GM19240 (cell line): ENCODE results near the gene WNT7A.

Experiments
- DNase-seq: peaks from one replicate; pipeline ENCODE4 v3.0.0; 2011; ENCODE audit warnings: low spot score; ENCODE audit not compliant: insufficient read length

WNT7A gene

DNA sequence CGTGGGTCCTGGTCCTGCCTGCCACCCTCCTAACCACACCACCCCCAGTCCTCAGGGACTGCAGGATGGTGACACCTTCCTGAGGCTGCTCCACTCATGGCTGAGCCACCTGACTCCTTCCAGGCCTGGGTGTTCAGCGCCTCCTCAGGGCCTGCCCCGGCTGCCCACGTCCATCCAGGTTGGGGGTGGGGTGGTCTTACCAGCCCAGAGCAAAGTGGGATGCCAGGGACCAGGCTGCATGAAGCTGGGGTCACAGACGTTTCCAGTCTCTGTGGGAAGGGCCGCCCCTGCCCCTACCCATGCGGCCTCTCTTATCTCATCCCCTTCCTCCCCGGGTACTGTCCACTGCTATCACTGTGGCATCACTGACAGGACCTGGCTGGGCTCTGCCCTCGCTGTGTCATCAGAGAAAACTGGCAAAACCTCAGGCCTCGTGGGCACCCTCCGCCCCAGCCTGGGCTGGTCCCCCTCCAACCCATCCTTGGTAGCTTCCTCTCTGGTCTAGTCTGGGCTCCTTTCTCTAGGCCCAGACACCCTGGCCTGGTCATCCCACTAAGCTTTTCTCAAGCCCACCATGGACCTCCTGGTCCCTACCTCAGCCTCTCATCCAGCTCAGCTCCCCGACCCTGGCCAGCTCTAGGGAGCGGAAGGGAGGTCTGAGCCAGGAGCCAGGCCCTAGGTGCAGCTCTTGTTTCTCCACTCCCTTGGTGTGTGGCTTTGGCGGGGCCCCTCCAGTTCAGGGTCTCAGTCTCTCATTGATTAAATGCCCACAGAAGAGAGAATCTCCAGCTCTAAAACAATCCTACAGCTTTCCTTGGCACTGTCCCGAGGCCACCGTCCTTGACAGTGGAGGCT is 32.9 kb downstream of the WNT7A start:
- DNase-seq, result no peak

DNA sequence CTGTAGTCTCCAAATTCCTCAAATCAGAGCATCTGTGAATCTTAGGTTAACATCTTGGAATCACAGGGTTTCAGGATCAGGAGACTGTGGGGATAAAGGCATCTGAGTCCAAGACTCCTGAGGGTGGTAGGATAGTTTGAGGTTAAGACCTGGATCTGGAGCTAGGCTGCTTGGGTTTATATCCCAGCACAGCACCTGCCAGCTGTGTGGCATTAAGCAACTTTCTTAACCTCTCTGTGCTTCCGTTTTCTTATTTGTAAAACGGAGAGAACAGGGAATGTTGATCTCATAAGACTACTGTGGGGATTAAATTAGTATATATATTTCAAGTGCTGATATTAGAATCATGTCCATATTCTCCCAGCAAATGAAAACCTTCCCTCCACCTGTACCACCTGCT is 33.6 kb downstream of the WNT7A start:
- DNase-seq, result no peak

DNA sequence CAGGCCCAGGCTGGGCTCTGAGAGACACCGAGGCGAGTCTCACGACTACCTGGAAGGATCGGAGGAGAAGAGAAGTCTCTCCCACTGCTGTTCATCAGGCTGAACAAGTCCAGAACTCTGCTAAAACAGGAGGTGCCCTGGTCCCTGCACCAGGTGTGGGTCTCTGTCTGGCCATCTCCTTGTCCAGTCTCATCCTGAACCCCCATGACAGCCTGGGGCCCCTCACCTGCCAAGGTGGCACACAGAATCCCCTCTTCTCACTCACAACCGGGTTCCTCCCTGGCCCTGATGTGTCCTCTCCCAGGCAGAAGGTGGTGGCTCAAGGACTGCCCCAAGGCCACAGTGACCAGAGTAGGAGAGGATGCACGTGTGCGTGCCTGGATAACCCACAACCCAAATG is 34.1 kb downstream of the WNT7A start:
- no peak for DNase-seq

DNA sequence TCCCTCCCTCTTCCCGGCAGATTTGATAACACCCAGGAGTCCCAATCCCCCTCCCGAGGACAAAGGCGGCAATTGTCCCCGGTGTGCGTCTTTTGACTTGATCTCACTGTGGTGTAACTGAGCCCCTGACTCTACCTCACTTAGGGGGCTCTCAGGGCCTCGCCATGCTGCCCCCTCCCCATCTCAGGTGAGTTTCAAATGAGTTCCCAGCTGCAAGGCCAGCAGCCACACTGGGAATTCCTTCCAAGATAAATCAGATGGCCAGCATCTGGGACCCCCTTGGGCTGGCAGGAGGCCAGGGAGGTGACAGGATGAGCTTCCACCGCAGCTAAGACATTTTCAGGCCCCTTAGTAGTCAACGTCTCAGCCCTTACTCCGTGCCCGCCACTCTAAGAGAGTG is 35.0 kb downstream of the WNT7A start:
- no peak for DNase-seq

DNA sequence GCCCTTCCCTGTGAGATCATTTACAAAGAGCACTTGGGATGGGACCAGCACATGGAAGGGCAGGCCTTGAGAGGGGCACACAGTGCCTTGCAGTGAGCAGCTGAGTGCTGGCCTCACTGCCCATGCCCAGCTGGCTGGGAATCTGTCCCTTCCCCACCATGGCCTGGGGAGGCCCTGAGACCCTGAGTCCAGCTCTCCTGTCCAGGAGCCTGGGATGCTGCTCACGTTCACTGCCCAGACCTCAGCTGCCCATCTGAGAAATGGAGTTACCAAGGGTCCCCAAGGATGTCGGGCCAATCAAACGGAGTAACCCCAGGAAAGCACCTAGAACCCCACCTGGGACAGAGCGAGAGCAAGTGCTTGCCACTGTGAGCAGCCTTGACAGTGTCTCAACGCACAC is 35.6 kb downstream of the WNT7A start:
- no peak for DNase-seq

DNA sequence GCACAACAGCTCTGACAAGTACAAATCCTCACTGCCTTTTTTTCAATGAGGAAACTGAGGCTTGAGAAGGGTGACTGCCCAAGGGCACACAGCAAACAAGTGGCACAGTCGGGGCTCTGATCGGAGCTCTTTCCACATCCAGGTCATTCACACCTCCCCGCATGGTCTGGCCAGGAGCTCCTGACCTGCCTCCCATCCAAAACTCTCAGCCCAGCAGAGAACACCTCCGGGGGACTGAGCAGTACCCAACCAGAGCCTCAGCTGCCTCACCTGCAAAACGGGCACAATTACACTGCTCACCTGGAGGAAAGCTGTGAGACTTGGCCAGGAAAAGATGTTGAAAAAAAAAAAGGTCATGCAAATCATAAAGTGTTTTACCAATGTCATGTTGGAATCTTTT is 36.5 kb downstream of the WNT7A start:
- DNase-seq, result no peak

DNA sequence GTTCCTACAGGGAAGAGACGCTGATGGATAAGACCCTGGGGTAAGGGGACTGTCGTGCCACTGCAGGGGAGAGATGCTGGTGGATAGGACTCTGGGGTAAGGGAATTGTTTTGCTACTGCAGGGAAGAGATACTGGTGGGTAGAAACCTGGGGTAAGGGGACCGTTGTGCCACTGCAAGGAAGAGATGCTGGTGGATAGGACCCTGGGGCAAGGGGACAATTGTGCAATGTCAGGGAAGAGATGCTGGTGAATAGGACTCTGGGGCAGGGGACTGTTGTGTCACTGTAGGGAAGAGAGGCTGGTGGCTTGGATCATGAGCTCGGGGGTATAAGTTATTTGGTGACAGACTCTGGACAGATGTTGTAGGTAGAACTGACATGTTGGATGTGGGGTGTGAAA is 37.6 kb downstream of the WNT7A start:
- no peak for DNase-seq

DNA sequence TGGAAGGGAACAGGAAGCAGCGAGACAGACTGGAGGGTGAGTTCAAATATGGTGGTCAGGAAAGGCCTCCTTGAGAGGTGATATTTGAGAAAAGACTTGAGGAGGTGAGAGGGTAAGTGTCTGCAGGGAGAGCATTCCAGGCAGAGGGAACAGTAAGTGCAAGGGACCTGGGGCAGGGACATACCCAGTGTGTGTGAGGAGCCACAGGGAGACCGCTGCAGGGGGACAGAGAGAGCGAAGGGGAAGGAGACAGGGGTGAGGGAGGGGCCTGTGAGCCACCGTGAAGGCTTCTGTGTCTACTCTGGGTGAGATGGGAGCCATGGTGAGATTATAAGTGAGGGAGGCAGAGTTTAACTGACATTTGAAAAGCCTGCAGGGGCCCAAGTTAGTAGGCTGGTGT is 38.0 kb downstream of the WNT7A start:
- no peak for DNase-seq

DNA sequence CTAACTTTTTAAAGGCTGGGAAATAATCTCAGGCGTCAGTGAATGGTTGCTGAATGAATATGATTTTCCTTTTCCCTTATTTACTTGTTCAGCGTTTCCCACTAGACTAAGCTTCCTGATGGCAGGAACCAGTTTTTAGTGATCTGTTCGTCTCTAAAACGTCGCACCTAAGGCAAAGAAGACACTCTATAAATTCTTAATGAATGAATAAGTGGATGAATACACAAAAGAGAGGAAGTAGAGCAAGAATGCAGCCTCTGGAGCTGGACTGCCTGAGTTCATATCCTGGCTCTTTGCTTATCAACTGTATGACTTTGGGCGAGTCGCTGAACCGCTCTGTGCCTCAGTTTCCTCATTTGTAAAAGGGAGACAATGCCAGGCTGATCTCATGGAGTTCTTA is 38.7 kb downstream of the WNT7A start:
- DNase-seq, result no peak

DNA sequence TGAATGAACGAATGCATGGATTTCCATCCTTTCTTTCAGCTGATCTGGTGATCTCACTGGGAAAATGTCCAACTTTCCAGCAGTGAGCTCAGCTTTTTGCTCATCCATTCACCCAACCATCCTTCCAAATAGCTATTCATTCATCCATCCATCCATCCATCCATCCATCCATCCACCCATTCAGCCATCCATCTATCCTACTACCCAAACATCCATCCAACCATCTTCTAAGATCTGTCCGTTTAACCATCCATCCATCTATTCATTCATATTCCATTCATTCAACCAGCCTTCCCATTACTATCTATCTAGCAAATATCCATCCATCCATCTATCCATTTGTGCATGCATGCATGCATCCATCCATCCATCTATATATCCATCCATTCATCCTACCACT is 39.4 kb downstream of the WNT7A start:
- DNase-seq, result no peak

DNA sequence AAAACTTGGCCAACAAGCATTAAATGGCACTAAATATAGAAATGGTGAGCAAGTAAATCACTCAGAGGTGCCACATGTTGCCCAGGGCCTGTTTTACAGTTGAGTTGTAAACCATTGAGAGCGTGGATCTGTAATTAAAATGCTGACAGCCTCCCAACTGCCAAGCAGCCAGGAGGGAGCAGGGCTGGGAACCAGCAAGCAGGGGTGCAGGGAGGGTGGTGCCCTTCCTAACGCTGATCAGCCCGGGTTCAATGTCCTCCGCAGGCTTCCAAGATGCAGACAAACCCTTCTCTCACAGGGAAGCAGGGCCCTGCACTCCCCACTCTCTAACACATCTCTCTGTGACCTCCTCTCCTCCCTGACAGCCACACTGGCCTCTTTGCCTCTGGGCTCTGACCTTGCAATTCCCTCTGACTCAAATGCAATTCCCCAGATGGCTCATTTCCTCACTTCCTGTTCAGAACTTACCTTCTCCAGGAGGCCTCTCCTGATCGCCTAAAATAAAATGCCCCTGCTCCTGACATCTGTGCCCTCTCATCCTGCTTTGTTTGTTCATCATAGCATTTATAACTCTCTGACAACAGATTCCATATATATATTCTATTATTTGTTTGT is 40.0 kb downstream of the WNT7A start:
- no peak for DNase-seq

DNA sequence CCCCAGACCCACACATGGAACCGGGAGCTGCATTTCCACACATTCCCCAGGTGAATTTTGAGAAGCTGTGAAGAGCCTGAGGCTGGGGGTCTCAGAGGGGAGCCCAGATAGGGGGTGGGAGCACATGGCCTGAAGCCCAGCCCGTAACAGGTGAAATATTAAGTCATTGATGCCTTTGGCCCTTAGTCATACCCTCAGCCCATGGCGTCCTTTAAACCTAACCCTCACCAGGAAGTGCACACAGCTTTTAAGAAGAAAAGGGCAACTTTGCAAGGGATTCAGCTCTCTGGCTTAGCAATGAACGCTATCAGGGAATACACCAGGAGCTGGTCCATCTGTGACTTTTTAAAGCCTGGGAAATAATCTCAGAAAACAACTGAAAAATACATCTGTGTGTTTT is 40.6 kb downstream of the WNT7A start:
- no peak for DNase-seq

DNA sequence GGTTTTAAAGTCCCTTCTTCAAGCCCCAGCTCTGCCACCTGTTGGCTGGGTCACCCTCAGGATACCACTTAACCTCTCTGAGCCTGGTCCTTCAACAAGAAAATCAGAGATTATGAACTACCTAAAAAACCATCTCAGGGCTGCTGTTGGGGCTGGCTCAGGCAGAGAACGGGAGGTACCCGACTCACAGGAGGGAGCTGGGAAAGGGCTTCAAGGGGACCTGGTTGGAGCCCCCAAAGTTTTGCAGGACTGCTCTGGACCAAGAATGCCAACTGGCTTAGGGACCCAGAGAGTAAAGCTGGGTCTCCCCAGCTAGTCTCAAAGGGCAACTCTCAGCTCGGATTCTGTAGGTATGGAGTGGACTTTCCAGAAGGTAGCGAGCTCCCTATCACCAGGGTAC is 41.5 kb downstream of the WNT7A start:
- no peak for DNase-seq

DNA sequence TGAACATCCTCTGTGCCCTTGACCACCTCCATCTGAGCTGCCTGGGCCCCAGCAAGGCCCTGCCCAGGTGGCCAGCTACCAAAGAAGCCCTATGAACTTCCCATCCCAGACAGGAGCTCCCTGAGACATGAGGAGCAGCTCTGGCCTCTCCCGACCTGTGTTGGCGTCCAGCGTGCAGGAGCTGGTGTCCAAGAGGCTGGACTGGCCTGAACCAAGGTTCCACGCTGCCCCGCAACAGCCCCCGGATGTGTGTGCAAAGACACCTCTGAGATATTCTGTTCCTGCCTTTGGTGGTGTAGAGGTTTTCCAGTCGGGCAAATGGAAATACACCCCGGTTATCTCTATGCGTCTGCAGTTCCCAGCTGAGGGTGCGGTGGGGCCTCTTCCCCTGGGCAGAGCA is 42.1 kb downstream of the WNT7A start:
- DNase-seq, result no peak

DNA sequence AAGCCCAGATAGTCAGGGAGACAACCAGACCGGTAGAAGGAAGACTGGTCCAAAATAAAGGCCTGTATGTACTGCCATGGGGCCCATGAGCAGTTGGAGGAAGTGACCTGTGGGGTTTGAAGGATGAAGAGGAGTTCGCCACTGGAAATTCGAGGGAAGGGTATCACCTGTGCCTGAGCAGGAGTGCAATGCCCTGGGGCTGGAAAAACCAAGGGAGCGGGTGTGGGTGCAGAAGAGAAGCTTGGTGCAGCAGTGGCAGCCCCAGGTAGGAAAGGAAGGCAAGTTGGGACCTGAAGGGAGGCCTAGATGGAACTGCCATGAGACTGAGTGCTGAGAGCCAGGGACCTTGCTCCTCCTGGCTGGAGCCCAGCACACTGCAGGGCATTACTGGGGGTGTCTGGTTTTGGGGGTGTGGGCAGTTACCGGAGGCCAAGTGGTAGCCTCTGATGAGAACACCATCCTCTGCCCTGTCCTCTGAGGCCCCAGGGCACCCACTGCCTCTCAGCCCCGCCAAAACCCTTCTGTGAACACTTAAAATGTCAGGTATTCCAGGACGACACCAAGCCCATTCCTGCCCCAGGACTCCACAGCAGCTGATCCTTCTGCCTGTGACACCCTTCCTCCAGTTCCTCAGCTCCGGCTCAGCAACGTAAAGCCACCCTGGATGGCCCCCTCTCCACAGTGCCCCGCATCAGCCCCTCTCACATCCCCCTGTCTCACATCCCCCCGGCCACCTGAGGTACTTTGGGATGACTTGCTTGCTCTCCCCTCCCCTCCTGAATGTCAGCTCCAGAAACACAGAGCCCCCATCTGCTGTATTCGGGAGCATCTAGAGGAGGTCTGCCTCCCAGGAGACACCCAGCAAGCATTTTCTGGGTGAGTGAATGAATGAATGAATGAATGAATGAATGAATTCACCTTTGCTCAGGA is 42.9 kb downstream of the WNT7A start:
- DNase-seq, result no peak

DNA sequence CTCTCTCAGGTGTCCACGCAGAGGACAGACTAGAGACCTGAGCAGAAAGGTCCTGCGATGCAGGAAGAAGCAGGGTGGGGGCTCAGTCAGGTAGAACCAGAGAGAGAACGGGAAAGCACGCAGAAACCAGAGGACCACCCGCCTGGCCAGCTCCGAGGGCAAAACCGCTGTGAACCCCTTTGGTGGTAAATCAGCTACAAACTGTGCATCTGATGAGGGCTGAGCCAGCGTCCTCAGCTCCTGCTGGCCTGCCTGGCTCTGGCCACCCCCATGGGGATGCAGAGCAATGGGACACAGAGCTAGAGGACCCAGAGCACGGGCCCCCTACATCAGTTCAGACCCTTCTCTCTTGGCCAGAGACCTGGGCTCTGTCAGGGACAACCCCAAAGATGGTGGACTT is 44.6 kb downstream of the WNT7A start:
- no peak for DNase-seq

DNA sequence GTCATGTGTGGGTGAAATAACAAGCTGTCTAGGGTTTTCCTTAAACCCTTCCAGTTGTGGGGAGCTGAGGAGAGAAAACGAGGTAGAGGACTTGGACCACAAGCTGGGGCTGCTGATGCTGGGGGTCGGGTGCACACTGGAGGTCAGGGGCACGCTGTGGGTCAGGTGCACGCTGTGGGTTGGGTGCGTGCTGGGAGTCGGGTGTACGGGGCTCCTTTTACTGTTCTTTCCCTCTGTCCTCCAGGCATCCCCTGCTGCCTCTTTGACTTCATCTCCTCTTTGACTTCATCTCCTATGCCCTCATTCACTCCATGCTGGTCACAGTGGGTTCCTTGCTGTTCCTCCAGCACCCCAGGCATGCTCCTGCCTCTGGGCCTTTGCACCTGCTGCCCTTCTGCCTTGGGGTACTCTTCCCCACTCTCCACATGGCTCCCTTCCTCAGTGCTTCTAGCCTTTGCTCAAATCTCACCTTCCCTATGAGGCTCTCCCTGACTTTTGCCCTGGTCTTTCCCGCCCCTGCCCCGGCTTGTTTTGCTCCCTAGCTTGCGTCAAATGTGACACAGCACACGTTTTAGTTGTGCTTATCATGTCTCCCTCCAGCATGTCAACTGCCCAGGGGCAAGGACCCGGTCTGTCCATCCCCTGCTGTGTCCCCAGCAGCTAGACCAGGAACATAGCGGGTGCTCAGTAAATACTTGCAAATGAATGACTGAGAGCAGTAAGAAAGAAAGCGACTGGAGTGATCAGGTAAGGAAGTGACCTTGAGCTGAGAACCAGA is 45.4 kb downstream of the WNT7A start:
- no peak for DNase-seq

DNA sequence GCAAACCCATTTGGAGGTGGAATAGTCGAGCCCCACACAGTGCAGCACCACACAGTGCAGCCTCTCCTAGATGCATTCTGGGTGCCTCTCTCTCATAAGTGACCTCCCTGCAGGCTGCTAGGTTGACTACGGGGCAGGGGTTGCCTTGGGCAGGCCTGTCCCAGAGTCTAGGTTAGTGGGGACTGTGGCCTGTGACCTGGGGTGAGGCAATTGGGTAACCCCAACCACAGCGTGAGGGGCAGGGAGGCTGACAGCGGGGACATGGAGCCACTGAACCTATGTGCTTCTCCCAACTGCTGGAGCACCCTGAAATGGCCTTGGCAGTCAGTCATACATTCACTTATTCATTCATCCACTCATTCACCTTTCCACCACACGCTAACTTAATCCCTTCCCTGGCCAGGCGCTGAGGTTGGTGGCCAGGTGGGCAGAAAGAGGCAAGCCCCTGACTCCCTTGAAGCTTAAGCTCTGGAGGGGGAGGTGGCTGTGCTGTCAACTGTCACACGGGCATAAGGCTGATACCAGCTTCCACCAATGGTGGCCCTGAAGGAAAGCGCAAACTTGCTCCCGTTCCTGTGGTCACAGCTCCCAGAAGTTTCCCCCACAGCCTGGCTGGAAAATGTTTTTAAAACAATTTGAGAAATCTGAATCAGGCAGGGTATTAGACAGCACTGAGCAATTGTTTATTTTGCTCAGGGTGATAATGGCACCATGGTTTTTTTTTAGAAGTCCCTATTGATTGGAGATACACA is 46.2 kb downstream of the WNT7A start:
- DNase-seq, result no peak

DNA sequence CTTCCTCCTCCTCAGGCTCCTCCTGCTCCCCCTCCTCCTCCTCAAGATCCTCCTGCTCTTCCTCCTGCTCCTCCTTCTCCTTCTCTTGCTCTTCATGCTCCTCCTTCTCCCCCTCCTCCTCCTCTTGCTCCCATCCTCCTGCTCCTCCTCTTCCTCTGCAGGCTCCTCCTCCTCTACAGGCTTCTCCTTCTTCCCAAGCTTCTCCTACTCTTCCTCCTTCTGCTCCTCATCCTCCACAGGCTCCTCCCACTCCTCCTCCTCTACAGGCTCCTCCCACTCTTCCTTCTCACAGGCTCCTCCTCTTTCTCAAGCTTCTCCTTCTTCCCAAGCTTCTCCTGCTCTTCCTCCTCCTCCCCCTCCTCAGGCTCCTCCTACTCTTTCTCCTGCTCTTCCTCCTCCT is 47.7 kb downstream of the WNT7A start:
- no peak for DNase-seq

DNA sequence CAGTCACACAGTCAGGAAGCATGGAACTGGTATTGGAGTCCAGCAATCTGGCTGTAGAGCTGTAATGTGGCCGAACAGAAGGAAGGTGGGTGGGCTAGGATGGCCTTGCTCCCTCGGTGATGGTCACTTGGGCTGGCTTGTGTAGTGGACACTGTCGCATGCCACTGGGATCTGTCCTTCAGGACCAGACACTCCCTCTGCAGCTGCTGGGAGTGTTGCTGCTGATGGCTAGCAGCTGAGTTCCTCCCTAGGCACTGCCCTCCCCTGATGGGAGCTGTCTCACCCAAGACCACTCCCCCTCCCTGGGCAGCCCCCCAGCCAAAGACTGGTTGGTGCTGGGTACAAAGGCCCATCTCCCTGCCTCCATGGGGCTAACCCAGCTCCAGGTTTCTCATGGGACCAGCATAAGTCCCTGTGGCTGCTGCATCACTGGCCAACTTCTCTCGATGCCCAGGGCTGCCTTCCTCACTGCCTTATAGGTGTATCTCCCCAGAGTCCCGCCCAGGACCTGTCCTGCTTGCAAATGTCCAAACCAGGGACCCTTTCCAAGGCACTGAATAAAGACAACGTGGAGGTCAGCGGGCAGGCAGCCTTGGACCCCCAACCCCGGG is 48.4 kb downstream of the WNT7A start:
- DNase-seq, result no peak
